K562 (cell line): Measurements from ENCODE around the gene NOL8. TPM values are rescaled to one million over a fixed set of nuclear protein-coding genes. Genes with fewer than 3 reads are reported as not detected.
A peak's percentile ranks its signal among the peaks of the same experiment; 100 is the strongest.

Source experiments
- EP300 ChIP-seq: IDR thresholded peaks from 2 replicates; pipeline ENCODE4 v1.6.1; 2012; ENCODE audit warnings: low read length, improper control_type of control experiment
- ID3 ChIP-seq, 2 experiments: fragments of 250-450 bp in 1 of 2; fragments of 450-650 bp in 1 of 2; sonication (Bioruptor Pico) in 1 of 2; IDR thresholded peaks; 2 replicates each; pipeline versions ENCODE4 v1.6.1 to v1.8.0; 2016 to 2021; ENCODE audit warnings: mild to moderate bottlenecking in 2 of 2, moderate library complexity in 2 of 2, missing compliant biosample characterization in 1 of 2, missing genetic modification characterization in 1 of 2
- MAZ ChIP-seq, 2 experiments: fragments of 450-650 bp in 1 of 2; sonication (generic) in 1 of 2; formaldehyde crosslinking; IDR thresholded peaks in 1 of 2; conservative IDR thresholded peaks in 1 of 2; 2 replicates each; pipeline versions ENCODE4 v1.4.0 to v1.5.0; 2020; ENCODE audit warnings: mild to moderate bottlenecking in 1 of 2, missing genetic modification reagents in 1 of 2
- MXD1 ChIP-seq: fragments of 250-450 bp; sonication (Bioruptor Pico); IDR thresholded peaks from 2 replicates; pipeline ENCODE4 v1.8.0; 2021; ENCODE audit warnings: borderline replicate concordance, mild to moderate bottlenecking, moderate library complexity; ENCODE audit not compliant: poor library complexity, severe bottlenecking
- POLR2H ChIP-seq: IDR thresholded peaks from 2 replicates; pipeline ENCODE4 v1.6.1; 2016; ENCODE audit warnings: missing genetic modification characterization, low read depth, mild to moderate bottlenecking, control low read depth, missing compliant biosample characterization, moderate library complexity
- TAF7 ChIP-seq: fragments of 450-650 bp; IDR thresholded peaks from 2 replicates; pipeline ENCODE4 v1.6.1; 2016; ENCODE audit warnings: missing genetic modification characterization, missing compliant biosample characterization
- polyA plus RNA-seq, 8 experiments: library from polyadenylated mRNA; depleted of rRNA in 4 of 8; stranded (reverse) in 5 of 8; unstranded in 3 of 8; fragments of >200 nt; fragmentation: Nextera tagmentation in 2 of 8; fragmentation: Illumina TruSeq in 1 of 8; extraction: Ambion mirVana in 2 of 8; extraction: Trizol in 1 of 8; gene quantifications; 2 replicates each; pipeline versions ENCODE4 v1.2.1 to v1.2.3, GENCODE V29; 2011 to 2014; ENCODE audit warnings: inconsistent platforms in 1 of 8, missing spikeins in 1 of 8
- total RNA-seq, 7 experiments: library from RNA; depleted of rRNA in 6 of 7; stranded (reverse); fragments of >200 nt in 6 of 7; fragmentation: Illumina TruSeq in 2 of 7; extraction: Trizol in 2 of 7; gene quantifications; 2 replicates each; pipeline versions ENCODE4 v1.2.1 to v1.2.3, GENCODE V29; 2011 to 2021; ENCODE audit warnings: low replicate concordance in 1 of 7
- TF ChIP-seq, protein P1 (sequence below): fragments of 450-650 bp; IDR thresholded peaks from 2 replicates; pipeline ENCODE4 v1.6.1; 2016; ENCODE audit warnings: mild to moderate bottlenecking, moderate library complexity
- TF ChIP-seq, protein P2 (sequence below): sonication (generic); formaldehyde crosslinking; IDR thresholded peaks from 2 replicates; pipeline ENCODE4 v1.8.1; 2023; ENCODE audit warnings: mild to moderate bottlenecking, missing genetic modification reagents, moderate library complexity

NOL8 gene
- total and polyA plus RNA-seq, 9 of the 15 experiments (the other 6 are each of a cell fraction or from before 2014, with no cell fraction given), result 51.3 to 91.5 (median 58.7) TPM

GRCh38 chr9:92293452-92294296, 31.5 kb downstream of the NOL8 start, which contains the start of gene IARS1 (continued):
- TF ChIP-seq, protein P1, sequence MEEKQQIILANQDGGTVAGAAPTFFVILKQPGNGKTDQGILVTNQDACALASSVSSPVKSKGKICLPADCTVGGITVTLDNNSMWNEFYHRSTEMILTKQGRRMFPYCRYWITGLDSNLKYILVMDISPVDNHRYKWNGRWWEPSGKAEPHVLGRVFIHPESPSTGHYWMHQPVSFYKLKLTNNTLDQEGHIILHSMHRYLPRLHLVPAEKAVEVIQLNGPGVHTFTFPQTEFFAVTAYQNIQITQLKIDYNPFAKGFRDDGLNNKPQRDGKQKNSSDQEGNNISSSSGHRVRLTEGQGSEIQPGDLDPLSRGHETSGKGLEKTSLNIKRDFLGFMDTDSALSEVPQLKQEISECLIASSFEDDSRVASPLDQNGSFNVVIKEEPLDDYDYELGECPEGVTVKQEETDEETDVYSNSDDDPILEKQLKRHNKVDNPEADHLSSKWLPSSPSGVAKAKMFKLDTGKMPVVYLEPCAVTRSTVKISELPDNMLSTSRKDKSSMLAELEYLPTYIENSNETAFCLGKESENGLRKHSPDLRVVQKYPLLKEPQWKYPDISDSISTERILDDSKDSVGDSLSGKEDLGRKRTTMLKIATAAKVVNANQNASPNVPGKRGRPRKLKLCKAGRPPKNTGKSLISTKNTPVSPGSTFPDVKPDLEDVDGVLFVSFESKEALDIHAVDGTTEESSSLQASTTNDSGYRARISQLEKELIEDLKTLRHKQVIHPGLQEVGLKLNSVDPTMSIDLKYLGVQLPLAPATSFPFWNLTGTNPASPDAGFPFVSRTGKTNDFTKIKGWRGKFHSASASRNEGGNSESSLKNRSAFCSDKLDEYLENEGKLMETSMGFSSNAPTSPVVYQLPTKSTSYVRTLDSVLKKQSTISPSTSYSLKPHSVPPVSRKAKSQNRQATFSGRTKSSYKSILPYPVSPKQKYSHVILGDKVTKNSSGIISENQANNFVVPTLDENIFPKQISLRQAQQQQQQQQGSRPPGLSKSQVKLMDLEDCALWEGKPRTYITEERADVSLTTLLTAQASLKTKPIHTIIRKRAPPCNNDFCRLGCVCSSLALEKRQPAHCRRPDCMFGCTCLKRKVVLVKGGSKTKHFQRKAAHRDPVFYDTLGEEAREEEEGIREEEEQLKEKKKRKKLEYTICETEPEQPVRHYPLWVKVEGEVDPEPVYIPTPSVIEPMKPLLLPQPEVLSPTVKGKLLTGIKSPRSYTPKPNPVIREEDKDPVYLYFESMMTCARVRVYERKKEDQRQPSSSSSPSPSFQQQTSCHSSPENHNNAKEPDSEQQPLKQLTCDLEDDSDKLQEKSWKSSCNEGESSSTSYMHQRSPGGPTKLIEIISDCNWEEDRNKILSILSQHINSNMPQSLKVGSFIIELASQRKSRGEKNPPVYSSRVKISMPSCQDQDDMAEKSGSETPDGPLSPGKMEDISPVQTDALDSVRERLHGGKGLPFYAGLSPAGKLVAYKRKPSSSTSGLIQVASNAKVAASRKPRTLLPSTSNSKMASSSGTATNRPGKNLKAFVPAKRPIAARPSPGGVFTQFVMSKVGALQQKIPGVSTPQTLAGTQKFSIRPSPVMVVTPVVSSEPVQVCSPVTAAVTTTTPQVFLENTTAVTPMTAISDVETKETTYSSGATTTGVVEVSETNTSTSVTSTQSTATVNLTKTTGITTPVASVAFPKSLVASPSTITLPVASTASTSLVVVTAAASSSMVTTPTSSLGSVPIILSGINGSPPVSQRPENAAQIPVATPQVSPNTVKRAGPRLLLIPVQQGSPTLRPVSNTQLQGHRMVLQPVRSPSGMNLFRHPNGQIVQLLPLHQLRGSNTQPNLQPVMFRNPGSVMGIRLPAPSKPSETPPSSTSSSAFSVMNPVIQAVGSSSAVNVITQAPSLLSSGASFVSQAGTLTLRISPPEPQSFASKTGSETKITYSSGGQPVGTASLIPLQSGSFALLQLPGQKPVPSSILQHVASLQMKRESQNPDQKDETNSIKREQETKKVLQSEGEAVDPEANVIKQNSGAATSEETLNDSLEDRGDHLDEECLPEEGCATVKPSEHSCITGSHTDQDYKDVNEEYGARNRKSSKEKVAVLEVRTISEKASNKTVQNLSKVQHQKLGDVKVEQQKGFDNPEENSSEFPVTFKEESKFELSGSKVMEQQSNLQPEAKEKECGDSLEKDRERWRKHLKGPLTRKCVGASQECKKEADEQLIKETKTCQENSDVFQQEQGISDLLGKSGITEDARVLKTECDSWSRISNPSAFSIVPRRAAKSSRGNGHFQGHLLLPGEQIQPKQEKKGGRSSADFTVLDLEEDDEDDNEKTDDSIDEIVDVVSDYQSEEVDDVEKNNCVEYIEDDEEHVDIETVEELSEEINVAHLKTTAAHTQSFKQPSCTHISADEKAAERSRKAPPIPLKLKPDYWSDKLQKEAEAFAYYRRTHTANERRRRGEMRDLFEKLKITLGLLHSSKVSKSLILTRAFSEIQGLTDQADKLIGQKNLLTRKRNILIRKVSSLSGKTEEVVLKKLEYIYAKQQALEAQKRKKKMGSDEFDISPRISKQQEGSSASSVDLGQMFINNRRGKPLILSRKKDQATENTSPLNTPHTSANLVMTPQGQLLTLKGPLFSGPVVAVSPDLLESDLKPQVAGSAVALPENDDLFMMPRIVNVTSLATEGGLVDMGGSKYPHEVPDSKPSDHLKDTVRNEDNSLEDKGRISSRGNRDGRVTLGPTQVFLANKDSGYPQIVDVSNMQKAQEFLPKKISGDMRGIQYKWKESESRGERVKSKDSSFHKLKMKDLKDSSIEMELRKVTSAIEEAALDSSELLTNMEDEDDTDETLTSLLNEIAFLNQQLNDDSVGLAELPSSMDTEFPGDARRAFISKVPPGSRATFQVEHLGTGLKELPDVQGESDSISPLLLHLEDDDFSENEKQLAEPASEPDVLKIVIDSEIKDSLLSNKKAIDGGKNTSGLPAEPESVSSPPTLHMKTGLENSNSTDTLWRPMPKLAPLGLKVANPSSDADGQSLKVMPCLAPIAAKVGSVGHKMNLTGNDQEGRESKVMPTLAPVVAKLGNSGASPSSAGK, result peak; percentile 93
- TF ChIP-seq ID3 (CRISPR knock-in tag; IDR thresholded peaks at IDR 0.05) (no peak), ID3 (tag; IDR thresholded peaks at IDR 0.05) (peak; percentile 82; the same call in 1 of the 2 replicates), TAF7 (tag) (peak; percentile 70), EP300 (peak; percentile 72), MAZ (CRISPR knock-in tag; conservative IDR thresholded peaks at IDR 0.05 in 1 of 2, IDR thresholded peaks at IDR 0.05 in 1 of 2) (peak; percentile 22; a peak in 1 of 4 replicates), POLR2H (peak; percentile 93), MXD1 (CRISPR knock-in tag) (peak; percentile 78)
- TF ChIP-seq, protein P2, sequence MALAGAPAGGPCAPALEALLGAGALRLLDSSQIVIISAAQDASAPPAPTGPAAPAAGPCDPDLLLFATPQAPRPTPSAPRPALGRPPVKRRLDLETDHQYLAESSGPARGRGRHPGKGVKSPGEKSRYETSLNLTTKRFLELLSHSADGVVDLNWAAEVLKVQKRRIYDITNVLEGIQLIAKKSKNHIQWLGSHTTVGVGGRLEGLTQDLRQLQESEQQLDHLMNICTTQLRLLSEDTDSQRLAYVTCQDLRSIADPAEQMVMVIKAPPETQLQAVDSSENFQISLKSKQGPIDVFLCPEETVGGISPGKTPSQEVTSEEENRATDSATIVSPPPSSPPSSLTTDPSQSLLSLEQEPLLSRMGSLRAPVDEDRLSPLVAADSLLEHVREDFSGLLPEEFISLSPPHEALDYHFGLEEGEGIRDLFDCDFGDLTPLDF (CRISPR knock-in tag), result no peak
